GM18507 (cell line): ENCODE results near the gene SNRPA.
"Not testable (repeated sequence)": the region's sequence is repeated elsewhere in the genome, so short reads cannot be mapped to it uniquely, and the experiment has no call there.

Source experiments
- DNase-seq: peaks from one replicate; pipeline ENCODE4 v3.0.0; 2011; ENCODE audit warnings: low read depth; ENCODE audit not compliant: insufficient read length; ENCODE audit errors: extremely low spot score
- FAIRE-seq: peaks from 2 replicates; lab custom pipeline; 2011; peaks lifted over from hg19 to GRCh38; lab: Jason Lieb, UNC

Gene SNRPA

GRCh38 chr19:40719414-40719894 is 31.5 kb upstream of the SNRPA start:
- no peak for FAIRE-seq
- no peak for DNase-seq

DNA sequence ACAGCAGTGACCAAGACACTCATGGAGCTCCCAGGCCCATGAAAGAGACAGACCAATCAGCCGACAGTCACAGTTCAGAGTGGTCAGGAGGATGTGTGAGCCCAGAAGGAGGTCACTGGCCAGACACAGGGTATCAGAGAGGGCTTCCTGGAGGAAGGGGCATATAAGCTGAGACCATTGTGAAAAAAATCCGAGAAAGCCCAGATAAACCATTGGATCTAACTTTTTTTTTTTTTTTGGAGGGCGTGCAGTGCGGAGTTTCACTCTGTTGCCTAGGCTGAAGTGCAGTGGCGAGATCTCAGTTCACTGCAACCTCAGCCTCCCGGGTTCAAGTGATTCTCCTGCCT is 29.9 kb upstream of the SNRPA start:
- DNase-seq, result no peak
- FAIRE-seq, result no peak

GRCh38 chr19:40721936-40722661 is 28.9 kb upstream of the SNRPA start:
- DNase-seq, result no peak
- FAIRE-seq, result no peak

GRCh38 chr19:40723661-40724254 is 27.2 kb upstream of the SNRPA start:
- no peak for DNase-seq
- no peak for FAIRE-seq

DNA sequence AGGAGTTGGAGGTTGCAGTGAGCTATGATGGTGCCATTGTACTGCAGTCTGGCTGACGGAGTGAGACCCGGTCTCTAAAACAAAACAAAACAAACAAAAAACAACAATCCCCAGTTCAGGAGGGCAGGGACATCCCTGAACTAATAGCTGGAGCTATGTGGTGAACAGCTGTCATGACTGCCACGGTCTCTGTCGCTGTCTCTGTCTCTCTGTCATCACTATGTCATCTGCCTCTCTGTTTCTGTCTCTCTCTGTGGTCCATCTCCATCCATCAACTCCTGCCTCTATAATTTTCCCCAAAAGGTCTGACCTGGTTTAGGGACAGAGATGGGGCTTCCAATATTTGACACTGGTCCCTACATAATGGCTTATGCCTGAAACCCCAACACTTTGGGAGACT is 26.7 kb upstream of the SNRPA start:
- DNase-seq (no peak), FAIRE-seq (no peak)

GRCh38 chr19:40724855-40725254 is 26.1 kb upstream of the SNRPA start:
- DNase-seq (no peak), FAIRE-seq (no peak)

- FAIRE-seq (no peak), DNase-seq (no peak)
Observed at GRCh38 chr19:40726279-40726678, 24.7 kb upstream of the SNRPA start.

GRCh38 chr19:40730065-40730464 is 20.9 kb upstream of the SNRPA start:
- FAIRE-seq, DNase-seq: not testable (repeated sequence)

GRCh38 chr19:40732304-40732703 is 18.7 kb upstream of the SNRPA start:
- not testable (repeated sequence) for DNase-seq, FAIRE-seq

- FAIRE-seq, result no peak
- DNase-seq, result no peak
Observed at GRCh38 chr19:40733149-40733548, 17.9 kb upstream of the SNRPA start.

GRCh38 chr19:40735013-40735771 is 15.8 kb upstream of the SNRPA start:
- FAIRE-seq (no peak), DNase-seq (no peak)

DNA sequence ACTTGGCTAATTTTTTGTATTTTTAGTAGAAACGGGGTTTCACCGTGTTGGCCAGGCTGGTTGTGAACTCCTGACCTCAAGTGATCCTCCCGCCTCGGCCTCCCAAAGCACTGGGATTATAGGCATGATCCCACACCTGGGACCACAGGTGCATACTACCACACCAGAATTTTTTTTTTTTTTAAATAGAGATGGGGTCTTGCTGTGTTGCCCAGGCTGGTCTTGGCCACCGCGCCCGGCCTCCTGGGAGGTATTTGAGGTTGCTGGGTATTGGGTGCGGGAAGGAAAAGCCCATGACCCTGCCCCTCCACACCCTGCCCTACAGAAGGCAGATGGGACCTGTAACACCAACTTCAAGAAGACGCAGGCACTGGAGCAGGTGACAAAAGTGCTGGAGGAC is 14.3 kb upstream of the SNRPA start:
- DNase-seq (no peak), FAIRE-seq (no peak)

DNA sequence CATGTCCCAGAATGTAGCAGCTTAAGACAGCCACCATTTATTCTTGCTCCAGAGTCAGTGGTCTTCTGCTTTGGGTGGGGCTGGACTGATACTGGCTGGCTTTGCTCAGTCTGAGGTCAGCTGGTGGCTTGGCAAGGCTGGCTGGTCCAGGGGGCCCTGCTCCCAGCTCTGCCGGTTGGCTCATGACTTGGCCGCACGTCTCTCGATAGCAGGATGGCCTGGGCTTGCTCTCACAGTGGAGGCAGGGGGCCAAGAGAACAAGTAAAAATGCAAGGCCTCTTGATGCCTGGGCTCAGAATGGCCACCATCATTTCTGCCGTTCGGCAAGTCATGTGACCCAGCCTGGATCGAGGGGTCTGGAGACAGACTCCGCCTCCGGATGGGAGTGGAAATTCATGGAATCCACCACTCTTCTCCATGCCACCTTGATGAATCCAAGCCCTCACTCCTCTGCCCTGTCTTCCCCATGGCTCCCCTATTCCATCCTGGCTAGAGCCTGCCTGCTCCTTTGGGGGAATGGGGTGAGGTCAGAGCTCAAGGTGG is 13.8 kb upstream of the SNRPA start:
- FAIRE-seq (no peak), DNase-seq (no peak)

DNA sequence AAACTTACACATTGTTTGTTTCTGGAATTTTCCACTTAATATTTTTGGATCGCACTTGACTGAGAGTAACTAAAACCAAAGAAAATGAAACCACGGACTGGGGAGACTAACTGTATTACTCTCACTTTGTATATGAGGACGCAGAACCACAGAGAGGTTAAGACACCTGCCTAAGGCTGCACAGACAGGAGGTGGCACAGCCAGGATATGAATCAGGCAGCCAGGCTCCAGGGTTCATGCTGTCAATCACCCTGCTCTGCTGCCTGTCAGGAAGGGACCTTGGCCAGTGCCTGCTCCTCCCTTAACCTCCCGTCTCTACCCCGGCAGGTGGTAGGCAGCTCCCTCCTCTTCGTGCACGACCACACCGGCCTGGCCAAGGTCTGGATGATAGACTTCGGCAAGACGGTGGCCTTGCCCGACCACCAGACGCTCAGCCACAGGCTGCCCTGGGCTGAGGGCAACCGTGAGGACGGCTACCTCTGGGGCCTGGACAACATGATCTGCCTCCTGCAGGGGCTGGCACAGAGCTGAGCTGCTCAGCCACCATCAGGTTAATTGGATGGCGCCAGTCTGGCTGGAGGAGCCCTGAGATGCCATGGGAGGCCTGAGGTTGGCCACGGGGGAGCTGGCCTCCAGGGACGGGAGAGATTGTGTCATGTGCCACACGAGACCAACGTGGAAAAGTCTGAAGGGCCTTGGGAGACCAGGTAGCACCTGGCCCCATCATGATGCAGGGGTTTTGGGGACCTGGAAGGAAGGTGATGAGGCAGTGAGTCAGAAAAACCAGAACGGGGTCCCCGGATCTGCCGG is 11.8 kb upstream of the SNRPA start:
- FAIRE-seq (no peak), DNase-seq (no peak)

DNA sequence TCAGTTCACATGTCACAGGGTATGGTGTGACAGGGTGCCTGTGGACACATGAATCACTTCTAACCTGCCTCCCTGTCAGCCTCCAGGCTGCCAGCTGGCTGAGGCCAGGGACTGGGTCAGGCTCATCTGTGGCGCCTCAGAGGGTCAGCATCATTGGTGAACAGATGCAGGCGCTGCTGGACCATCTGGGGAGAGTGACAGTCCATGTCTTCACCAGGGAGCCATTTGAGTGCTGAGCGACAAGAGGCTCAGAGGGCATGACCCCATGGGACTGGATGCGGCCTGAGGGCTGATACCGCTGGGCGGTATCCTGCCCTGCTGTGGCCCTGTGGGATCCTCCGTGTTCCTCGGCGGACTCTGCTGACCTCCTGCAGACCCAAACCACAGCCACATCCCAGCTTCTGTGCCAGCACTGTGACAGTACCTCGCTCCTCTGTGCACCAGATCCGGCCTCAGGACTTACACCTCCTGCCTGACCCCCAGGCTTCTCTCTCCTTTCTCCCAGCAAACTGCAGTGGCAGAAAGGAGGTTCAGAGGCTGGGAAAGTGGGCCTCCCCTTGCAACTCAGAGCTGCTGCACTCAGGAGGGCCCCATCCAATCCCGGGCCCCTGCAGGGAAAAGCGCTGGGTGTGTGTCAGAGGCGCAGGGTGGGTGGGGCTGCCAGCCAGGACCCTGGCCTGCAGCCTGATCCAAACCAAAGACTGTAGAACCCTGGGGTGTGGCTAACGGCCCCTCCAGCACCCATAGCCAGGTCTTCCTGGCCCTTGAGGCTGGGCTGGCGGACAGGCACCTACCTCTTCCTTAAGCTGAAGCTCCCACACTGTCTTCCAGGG is 10.9 kb upstream of the SNRPA start:
- DNase-seq, result no peak
- no peak for FAIRE-seq

- no peak for FAIRE-seq
- no peak for DNase-seq
Observed at GRCh38 chr19:40740747-40741146, 10.3 kb upstream of the SNRPA start.

- no peak for FAIRE-seq
- DNase-seq, result no peak
Observed at GRCh38 chr19:40741527-40742390, 9.2 kb upstream of the SNRPA start.

DNA sequence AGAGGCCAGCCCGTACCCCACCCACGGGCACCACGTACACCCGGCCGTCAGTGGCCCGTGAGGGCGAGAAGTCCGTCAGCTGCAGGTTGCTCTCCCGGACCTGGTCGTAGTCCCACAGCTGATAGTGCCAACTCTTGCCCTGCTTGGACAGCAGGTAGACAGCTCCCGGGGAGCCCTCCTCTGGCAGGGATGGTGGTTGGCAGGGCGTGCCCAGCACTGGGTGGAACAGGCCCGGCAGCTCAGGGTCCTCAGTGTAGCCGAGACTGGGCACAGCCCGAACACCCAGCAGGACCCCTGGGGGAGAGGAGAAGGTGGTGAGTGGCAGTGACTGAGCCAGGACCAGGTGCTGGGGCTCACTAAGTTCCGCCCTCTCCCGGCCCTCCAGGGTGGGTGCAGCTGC is 8.5 kb upstream of the SNRPA start:
- no peak for DNase-seq
- FAIRE-seq, result no peak
